ENCODE measurements around the gene LINGO1.

The LINGO1 gene

GRCh38 chr15:77657634-77658238, 25.0 kb upstream of the LINGO1 start:
- DNase-seq (ENCODE audit: low spot score), result no peak

GRCh38 chr15:77656294-77656693, 23.6 kb upstream of the LINGO1 start:
- DNase-seq (ENCODE audit: low spot score), result no peak

DNA sequence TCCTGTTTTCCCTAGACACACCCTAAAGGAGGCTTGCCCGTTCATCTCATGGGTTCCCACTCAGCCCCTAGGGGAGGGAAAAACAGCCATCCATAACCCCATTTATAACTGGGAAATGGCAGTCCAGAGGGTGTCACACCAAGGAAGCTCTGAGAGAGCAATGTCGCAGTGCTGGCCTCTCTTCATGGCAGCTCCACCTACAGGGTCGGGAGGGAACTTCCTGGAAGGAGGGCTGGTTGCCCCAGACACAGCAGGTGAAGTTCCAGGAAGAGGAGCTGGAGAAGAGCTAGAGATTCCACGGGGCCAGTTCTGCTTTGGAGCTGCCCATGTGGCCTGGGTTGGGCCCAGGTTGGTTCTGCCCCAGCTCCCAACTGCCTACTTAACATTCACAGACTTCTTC, 22.3 kb upstream of the LINGO1 start:
- peak; percentile 76 for DNase-seq (ENCODE audit: low spot score)

DNA sequence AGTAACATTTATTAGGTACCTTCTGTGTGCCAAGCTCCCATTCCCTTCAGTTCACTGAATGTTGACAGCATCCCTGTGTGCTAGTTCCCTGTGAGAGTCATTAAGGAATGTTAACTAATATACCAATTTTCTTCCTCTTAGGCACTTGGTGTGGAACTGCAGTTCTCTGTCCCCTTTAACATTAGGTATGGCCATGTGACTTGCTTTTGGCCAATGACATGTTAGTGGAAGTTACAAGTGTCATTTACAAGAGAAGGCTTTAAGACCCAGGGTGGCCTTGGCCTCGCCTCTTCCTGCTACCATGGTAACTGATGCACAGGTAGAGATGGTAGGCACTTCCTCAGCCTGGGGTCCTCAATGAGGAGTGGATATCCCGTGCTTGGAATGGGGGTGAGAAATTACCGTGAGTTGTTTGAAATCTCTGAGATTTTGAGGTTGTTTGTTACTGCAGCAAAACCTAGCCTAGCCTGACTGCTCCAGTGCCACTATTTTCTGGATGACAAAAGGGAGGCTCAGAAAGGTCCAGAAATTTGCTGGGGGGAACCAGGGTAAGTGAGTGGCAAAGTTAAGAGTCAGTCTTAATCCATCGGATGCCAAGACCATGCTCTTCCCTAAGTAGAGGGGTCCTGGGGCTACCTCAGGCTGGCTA, 21.2 kb upstream of the LINGO1 start:
- DNase-seq (ENCODE audit: low spot score), result no peak

- peak; percentile 56 for DNase-seq (ENCODE audit: low spot score)
These were observed 17.6 kb upstream of the LINGO1 start for GRCh38 chr15:77650265-77650664.

- no peak for DNase-seq (ENCODE audit: low spot score)
These were observed 16.9 kb upstream of the LINGO1 start for GRCh38 chr15:77649610-77650009.

- DNase-seq (ENCODE audit: low spot score), result no peak
These were observed 16.3 kb upstream of the LINGO1 start for GRCh38 chr15:77649017-77649416.

DNA sequence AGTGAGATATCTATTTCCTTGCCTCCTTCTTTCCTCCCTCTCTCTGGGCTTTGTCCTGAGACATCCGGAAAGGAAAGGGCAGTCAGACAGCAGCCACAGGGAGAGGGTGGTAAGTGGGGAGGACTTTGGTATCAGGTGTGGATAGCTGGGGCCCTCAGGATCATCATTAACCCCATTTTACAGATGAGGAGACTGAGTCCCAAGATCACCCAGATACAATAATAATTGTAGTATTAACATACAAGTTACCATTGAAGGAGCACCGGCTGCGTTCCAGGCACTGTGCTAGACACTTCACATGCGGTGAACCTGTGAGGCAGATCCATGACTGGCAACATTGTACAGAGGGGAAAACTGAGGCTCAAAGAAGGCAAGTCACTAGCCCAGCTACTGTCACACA, 15.2 kb upstream of the LINGO1 start:
- DNase-seq (ENCODE audit: low spot score), result no peak

DNA sequence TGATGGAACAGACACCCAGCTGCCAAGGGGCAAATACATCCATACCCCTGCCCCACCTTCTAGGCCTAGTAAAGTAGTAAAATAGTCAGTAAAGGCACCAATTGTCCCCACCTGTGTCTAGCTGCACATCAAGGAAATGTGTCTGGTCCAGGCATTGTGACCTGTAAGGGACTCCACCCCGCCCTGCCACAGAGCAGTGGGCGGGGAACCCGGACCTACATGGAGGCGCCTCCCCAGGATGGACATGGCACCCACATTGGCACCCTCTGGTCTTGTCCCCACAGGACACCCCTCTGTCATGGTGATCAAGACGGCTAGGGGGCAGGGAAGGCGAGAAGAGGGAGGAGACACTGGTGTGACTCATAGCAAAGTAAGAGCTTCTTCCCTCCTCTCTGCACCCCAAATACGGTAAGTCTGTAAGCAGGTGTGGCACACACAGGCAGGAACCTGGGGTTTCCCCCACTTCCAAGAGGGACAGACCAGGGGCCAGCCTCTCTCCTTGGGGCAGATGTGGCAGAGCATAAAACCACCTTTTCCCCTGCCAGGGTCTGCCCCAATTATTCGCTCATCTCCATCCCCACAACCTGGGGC, 13.5 kb upstream of the LINGO1 start:
- DNase-seq (ENCODE audit: low spot score), result no peak

GRCh38 chr15:77645602-77646001, 12.9 kb upstream of the LINGO1 start:
- no peak for DNase-seq (ENCODE audit: low spot score)

DNA sequence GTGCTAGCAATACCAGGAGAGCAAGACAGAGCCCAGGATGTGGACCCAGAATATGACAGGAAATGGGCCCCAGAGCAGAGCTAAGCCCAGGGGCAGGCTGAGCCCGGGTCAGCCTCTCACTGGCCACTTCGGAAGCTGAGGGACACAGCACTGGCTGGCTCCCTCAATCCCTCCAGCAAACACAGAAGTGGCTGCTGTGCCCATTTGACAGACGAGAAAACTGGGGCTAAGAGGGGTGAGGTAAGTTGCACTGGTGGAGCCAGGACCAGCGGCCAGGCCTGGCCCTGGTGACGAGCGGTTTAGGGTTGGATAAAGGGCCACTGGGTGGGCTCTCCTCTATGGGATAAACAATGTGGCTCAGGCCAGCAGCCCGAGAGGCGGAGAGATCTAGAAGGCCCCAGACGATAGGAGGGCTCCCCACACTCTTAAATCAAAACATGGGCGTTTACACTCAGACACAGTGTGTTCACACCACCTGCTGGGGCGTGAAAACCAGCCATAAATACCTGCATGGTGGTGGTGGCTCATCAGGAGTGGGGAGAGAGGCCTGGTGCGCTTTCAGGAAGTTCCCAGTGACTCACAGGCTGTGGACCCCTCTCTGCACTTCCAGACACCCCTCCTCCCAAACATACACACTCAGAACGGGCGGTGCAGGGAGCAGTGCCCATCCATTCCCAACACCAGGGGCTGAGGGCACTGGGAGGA, 12.0 kb upstream of the LINGO1 start:
- DNase-seq (ENCODE audit: low spot score), result no peak

- DNase-seq (ENCODE audit: low spot score), result no peak
These were observed 11.1 kb upstream of the LINGO1 start for GRCh38 chr15:77643764-77644163.

DNA sequence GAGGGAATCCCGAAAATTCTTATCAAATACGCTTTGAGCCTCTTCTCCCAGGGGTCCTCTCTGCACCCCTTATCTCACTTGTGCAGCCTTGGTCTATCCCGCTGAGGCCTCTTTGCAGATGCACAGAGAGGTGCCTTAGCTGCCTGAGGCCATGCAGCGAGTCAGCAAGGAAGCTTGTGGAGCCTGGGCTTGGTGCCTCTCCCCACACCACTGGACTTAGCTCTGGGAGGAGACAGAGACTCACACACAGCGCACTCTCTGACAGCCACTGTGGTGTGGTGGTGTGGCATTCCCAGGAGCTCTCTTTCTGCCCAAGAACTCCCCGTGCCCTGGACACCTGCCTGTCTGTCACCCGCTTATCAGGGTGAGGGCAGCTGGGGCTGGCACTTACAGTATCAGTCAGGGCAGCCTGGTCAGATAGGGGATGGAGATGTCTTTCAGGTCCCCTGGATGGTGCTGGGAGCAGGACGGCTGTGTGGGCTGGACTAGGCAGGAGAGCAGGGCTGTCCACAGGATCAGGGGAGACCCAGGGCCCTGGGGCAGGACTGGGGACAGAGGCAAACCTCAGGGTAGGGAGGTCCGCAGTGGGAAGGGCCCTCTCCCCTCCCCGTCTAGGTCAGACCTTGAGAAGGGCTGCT, 10.2 kb upstream of the LINGO1 start:
- no peak for DNase-seq (ENCODE audit: low spot score)

GRCh38 chr15:77641999-77642398, 9.3 kb upstream of the LINGO1 start:
- DNase-seq (ENCODE audit: low spot score), result no peak

- DNase-seq (ENCODE audit: low spot score), result no peak
These were observed 7.9 kb upstream of the LINGO1 start for GRCh38 chr15:77640615-77641014.

GRCh38 chr15:77639431-77639830, 6.7 kb upstream of the LINGO1 start:
- no peak for DNase-seq (ENCODE audit: low spot score)

DNA sequence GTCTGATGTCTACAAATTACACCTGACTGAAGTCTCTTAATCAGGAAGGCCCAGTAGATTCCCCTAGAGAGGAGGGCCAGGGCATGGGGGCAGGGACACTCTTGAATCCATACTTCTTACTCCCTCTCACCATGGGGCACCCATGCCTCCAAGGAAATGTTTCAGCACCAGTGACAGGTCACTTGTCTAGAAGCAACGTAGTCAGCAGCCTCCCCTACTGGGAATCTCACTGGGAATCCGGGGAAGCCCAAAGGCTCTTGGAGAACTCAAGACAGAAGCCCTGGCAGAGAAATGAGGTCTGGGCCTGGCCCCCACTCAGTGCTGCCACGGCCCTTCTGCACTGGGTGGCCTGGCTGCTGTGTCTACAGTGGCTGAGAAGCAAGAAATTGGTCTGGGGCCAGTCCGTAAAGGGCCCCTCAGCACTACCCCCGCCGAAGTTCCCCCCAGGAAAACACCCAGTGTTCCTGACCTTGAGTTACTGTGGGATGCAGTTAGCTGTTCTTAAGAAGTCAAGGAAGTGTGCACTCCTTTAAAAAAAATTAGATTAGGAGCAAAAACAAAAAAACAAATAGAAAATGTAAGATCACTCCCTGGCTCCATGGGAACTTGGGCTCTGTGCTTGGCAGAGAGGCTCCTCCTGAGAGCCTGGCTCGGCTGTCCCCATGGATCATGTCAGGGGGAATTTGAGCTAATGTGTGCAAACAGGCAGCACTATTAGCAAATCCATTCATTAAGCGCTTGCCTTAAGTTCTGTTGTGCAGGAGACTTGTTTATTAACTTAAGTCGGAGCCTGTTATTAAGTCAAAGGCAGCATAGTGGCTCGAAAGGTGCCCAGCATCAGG, 5.4 kb upstream of the LINGO1 start:
- no peak for DNase-seq (ENCODE audit: low spot score)

- no peak for DNase-seq (ENCODE audit: low spot score)
These were observed 3.5 kb upstream of the LINGO1 start for GRCh38 chr15:77636209-77636608.

GRCh38 chr15:77634266-77634962, 1.7 kb upstream of the LINGO1 start:
- peak; percentile 76 for DNase-seq (ENCODE audit: low spot score)

GRCh38 chr15:77633913-77634265, 1.2 kb upstream of the LINGO1 start:
- no peak for DNase-seq (ENCODE audit: low spot score)

Measured in D341Med (cell line).